Trophoblast cell (in vitro differentiated cells and primary cell): Measurements from ENCODE around the gene MRS2.
A peak's percentile ranks its signal among the peaks of the same experiment; 100 is the strongest.

Experiments
- DNase-seq, 2 donors: peaks; one replicate each; pipeline ENCODE4 v3.0.0-alpha.2; 2016
- H2AFZ ChIP-seq: 2 replicates; pipeline ENCODE4 v1.6.1; 2013; ENCODE audit warnings: low read length, moderate library complexity, mild to moderate bottlenecking; ENCODE audit not compliant: insufficient read depth, poor library complexity
- H2AK5ac ChIP-seq: 2 replicates; pipeline ENCODE4 v1.6.1; 2013; ENCODE audit warnings: mild to moderate bottlenecking, low read length
- H2BK120ac ChIP-seq: 2 replicates; pipeline ENCODE4 v1.6.1; 2013; ENCODE audit warnings: low read length, mild to moderate bottlenecking, moderate library complexity; ENCODE audit not compliant: insufficient read depth, poor library complexity
- H2BK12ac ChIP-seq: 2 replicates; pipeline ENCODE4 v1.6.1; 2013; ENCODE audit warnings: mild to moderate bottlenecking, low read length, moderate library complexity
- H2BK5ac ChIP-seq: 2 replicates; pipeline ENCODE4 v1.6.1; 2013; ENCODE audit warnings: low read length, low read depth, moderate library complexity, mild to moderate bottlenecking; ENCODE audit not compliant: poor library complexity
- H3K14ac ChIP-seq: 2 replicates; pipeline ENCODE4 v1.6.1; 2013; ENCODE audit warnings: mild to moderate bottlenecking, low read length
- H3K18ac ChIP-seq: 2 replicates; pipeline ENCODE4 v1.6.1; 2013; ENCODE audit warnings: mild to moderate bottlenecking, low read length
- H3K23ac ChIP-seq: 2 replicates; pipeline ENCODE4 v1.6.1; 2013; ENCODE audit warnings: low read length
- H3K27ac ChIP-seq: 2 replicates; pipeline ENCODE4 v1.5.1; 2013; ENCODE audit warnings: low read depth, mild to moderate bottlenecking, inconsistent platforms, low read length, moderate library complexity
- H3K27me3 ChIP-seq: 2 replicates; pipeline ENCODE4 v1.6.1; 2013; ENCODE audit warnings: inconsistent platforms, mild to moderate bottlenecking, low read length, moderate library complexity; ENCODE audit not compliant: insufficient read depth
- H3K36me3 ChIP-seq, 2 experiments: 1 replicate in 1 of 2; 2 replicates in 1 of 2; pipeline ENCODE4 v1.6.1; 2013; ENCODE audit warnings: low read length in 2 of 2, mild to moderate bottlenecking in 2 of 2, moderate library complexity in 1 of 2; ENCODE audit not compliant: insufficient read depth in 2 of 2, control insufficient read depth in 1 of 2
- H3K4ac ChIP-seq: 2 replicates; pipeline ENCODE4 v1.6.1; 2013; ENCODE audit warnings: low read depth, mild to moderate bottlenecking, low read length, moderate library complexity
- H3K4me1 ChIP-seq, 2 experiments: 1 replicate in 1 of 2; 2 replicates in 1 of 2; pipeline ENCODE4 v1.6.1; 2013; ENCODE audit warnings: low read length in 2 of 2, mild to moderate bottlenecking in 2 of 2, moderate library complexity in 1 of 2; ENCODE audit not compliant: insufficient read depth in 2 of 2, control insufficient read depth in 1 of 2
- H3K4me2 ChIP-seq: 2 replicates; pipeline ENCODE4 v1.6.1; 2013; ENCODE audit warnings: inconsistent platforms, mild to moderate bottlenecking, low read length, moderate library complexity
- H3K4me3 ChIP-seq: 2 replicates; pipeline ENCODE4 v1.5.1; 2013; ENCODE audit warnings: mild to moderate bottlenecking, low read depth, low read length, inconsistent platforms
- H3K79me1 ChIP-seq: one replicate; pipeline ENCODE4 v1.6.1; 2013; ENCODE audit warnings: low read length
- H3K79me2 ChIP-seq: 2 replicates; pipeline ENCODE4 v1.6.1; 2013; ENCODE audit warnings: low read length, mild to moderate bottlenecking; ENCODE audit not compliant: control insufficient read depth, insufficient read depth, poor library complexity
- H3K9ac ChIP-seq: 2 replicates; pipeline ENCODE4 v1.6.1; 2013; ENCODE audit warnings: mild to moderate bottlenecking, low read length
- H3K9me3 ChIP-seq: 2 replicates; pipeline ENCODE4 v1.6.1; 2013; ENCODE audit warnings: low read depth, mild to moderate bottlenecking, control low read depth, inconsistent platforms, low read length; ENCODE audit not compliant: insufficient read depth
- H4K12ac ChIP-seq: 2 replicates; pipeline ENCODE4 v1.6.1; 2013; ENCODE audit warnings: low read depth, mild to moderate bottlenecking, low read length, moderate library complexity
- H4K8ac ChIP-seq: 2 replicates; pipeline ENCODE4 v1.6.1; 2013; ENCODE audit warnings: low read depth, mild to moderate bottlenecking, low read length, moderate library complexity
- H4K91ac ChIP-seq: one replicate; pipeline ENCODE4 v1.6.1; 2013; ENCODE audit warnings: low read depth, mild to moderate bottlenecking, low read length, moderate library complexity
- WGBS: extraction: QIAGEN DNeasy Blood & Tissue Kit; methylation state at CpG from one replicate; pipeline ENCODE4 v1.1.7; 2013; ENCODE audit warnings: missing lambda C conversion rate; ENCODE audit not compliant: insufficient read length, insufficient coverage; ENCODE audit errors: extremely low coverage; 5-methylcytosine and 5-hydroxymethylcytosine counted together

Gene MRS2

GRCh38 chr6:24448396-24448795 lies 45.7 kb downstream of the MRS2 start:
- H3K27me3 ChIP-seq, result no peaks in the 10 kb centered on the region
- WGBS, result no CpG with 5 or more reads among the region's 4 CpGs
- H3K14ac ChIP-seq, result no peak overlapping the region
- no peak overlapping the region for H3K4me2 ChIP-seq
- no peak overlapping the region for H2BK5ac ChIP-seq
- peaks cover 2% of the 10 kb centered on the region in 2 experiments for H3K4me1 ChIP-seq
- H2AK5ac ChIP-seq, result no peak overlapping the region
- no peak overlapping the region for H3K23ac ChIP-seq
- no peaks in the 10 kb centered on the region for H3K79me1 ChIP-seq
- no peaks in the 10 kb centered on the region for H3K79me2 ChIP-seq
- H3K9me3 ChIP-seq, result no peaks in the 10 kb centered on the region
- H4K12ac ChIP-seq, result no peak overlapping the region
- DNase-seq, result no peak
- H2BK12ac ChIP-seq, result no peak overlapping the region
- no peak overlapping the region for H2BK120ac ChIP-seq
- H3K4me3 ChIP-seq, result no peak overlapping the region
- no peak overlapping the region for H2AFZ ChIP-seq
- H3K18ac ChIP-seq, result no peak overlapping the region
- no peak overlapping the region for H4K91ac ChIP-seq
- no peak overlapping the region for H3K4ac ChIP-seq
- H3K9ac ChIP-seq, result no peak overlapping the region
- no peaks in the 10 kb centered on the region for H3K36me3 ChIP-seq
- H4K8ac ChIP-seq, result no peak overlapping the region
- H3K27ac ChIP-seq, result no peak overlapping the region

DNA sequence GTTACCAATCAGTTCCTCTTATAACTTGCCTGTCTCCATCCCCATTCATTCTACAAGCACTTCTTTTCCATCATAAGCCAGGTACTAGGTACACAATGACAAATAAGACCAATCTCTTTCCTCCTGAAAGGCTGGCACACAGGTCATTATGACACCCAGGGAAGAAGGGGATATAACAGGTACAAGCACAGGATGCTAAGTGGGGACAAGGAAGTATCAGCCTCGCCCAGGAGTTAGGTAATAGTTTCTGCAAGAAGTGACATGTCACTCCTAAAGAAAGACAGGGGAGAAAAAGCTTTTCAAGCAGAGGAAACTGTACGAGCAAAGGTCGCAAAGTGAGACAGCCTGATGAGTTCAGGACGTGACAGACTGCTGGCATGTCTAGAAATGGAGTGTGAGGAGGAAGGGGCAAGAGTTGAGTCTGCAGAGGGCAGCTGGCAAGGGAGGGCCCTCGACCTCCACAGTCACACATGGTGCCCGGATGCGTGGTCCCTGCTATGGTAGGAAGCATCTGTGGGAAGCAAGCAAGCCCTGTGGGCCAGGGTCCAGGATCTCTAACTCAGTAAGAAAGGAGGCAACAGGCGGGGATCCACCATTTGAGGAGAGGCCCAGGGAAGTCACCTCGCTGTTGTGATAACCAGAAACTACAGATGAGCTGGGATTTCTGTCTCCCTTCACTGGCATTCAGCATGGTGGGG lies 46.2 kb downstream of the MRS2 start:
- Histone ChIP-seq H2BK12ac (no peak overlapping the region), H3K27ac (no peak overlapping the region), H3K4me2 (no peak overlapping the region), H3K18ac (no peak overlapping the region), H3K23ac (no peak overlapping the region), H3K14ac (no peak overlapping the region), H3K9ac (no peak overlapping the region), H3K9me3 (no peaks in the 10 kb centered on the region), H4K91ac (no peak overlapping the region), H3K27me3 (no peaks in the 10 kb centered on the region), H3K79me2 (no peaks in the 10 kb centered on the region), H3K79me1 (no peaks in the 10 kb centered on the region), H3K36me3 (no peaks in the 10 kb centered on the region), H2BK5ac (no peak overlapping the region), H3K4ac (no peak overlapping the region), H2BK120ac (no peak overlapping the region), H3K4me3 (no peak overlapping the region), H4K8ac (no peak overlapping the region), H3K4me1 (peaks cover 2 to 4% of the 10 kb centered on the region in 2 experiments), H4K12ac (no peak overlapping the region), H2AK5ac (no peak overlapping the region), H2AFZ (no peak overlapping the region)
- no CpG with 5 or more reads among the region's 9 CpGs for WGBS
- DNase-seq, result no peak

- Histone ChIP-seq H3K4me1 (peaks cover 2% of the 10 kb centered on the region in 2 experiments), H3K79me1 (no peaks in the 10 kb centered on the region), H3K4me3 (no peak overlapping the region), H4K91ac (no peak overlapping the region), H4K12ac (no peak overlapping the region), H3K27me3 (no peaks in the 10 kb centered on the region), H2BK5ac (no peak overlapping the region), H3K9me3 (no peaks in the 10 kb centered on the region), H3K4ac (no peak overlapping the region), H3K4me2 (no peak overlapping the region), H3K9ac (no peak overlapping the region), H2BK120ac (no peak overlapping the region), H2AK5ac (no peak overlapping the region), H3K14ac (no peak overlapping the region), H3K36me3 (no peaks in the 10 kb centered on the region), H3K23ac (no peak overlapping the region), H3K18ac (no peak overlapping the region), H4K8ac (no peak overlapping the region), H2BK12ac (no peak overlapping the region), H3K79me2 (no peaks in the 10 kb centered on the region), H3K27ac (no peak overlapping the region), H2AFZ (no peak overlapping the region)
- WGBS, result no CpG with 5 or more reads among the region's 13 CpGs
- peak; percentile 88 to 97 for DNase-seq
Measured at GRCh38 chr6:24451581-24452388, 49.0 kb downstream of the MRS2 start.

DNA sequence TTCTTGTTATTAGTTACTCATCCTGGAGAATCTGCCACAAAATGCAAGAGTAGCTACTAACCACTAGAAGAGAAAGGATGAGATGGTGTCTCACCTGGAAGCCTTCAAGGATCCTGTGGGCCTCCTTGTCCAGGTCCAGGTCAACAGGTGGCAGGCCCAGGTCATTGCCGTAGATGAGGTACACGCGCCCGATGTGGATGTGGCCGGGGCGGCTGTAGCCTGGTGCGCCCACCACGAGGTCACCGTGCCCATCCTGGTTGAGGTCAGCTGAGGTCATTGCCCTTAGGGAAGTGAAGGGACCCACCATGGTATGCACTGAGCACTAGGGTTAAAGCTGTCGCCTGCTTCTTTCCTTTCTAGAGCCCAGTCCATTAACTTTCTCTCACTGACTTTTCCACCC lies 51.2 kb downstream of the MRS2 start:
- Histone ChIP-seq H4K12ac (no peak overlapping the region), H3K4me2 (no peak overlapping the region), H4K91ac (no peak overlapping the region), H3K18ac (no peak overlapping the region), H3K9me3 (no peaks in the 10 kb centered on the region), H2BK12ac (no peak overlapping the region), H4K8ac (no peak overlapping the region), H2BK5ac (no peak overlapping the region), H3K79me1 (no peaks in the 10 kb centered on the region), H3K23ac (no peak overlapping the region), H3K27me3 (no peaks in the 10 kb centered on the region), H2AK5ac (no peak overlapping the region), H3K4me3 (no peak overlapping the region), H3K9ac (no peak overlapping the region), H2AFZ (no peak overlapping the region), H3K4me1 (peaks cover 2% of the 10 kb centered on the region in 2 experiments), H3K36me3 (no peaks in the 10 kb centered on the region), H3K14ac (no peak overlapping the region), H3K4ac (no peak overlapping the region), H2BK120ac (no peak overlapping the region), H3K27ac (no peak overlapping the region), H3K79me2 (no peaks in the 10 kb centered on the region)
- no peak for DNase-seq
- no CpG with 5 or more reads among the region's 10 CpGs for WGBS
